Astrocyte (in vitro differentiated cells and primary cell): Measurements from ENCODE around the gene AARS1.

Experiments
- EZH2 ChIP-seq: IDR thresholded peaks from 2 replicates; pipeline ENCODE4 v1.6.1; 2012; ENCODE audit warnings: mild to moderate bottlenecking, low read length, inconsistent platforms; ENCODE audit not compliant: insufficient read depth
- TF ChIP-seq, protein P1 (sequence below): IDR thresholded peaks from 2 replicates; pipeline ENCODE4 v1.5.1; 2011; ENCODE audit warnings: low read depth, mild to moderate bottlenecking, inconsistent platforms, low read length, moderate library complexity; ENCODE audit not compliant: insufficient read depth

GRCh38 chr16:70269471-70269870, 19.8 kb downstream of the AARS1 start:
- TF ChIP-seq, protein P1, sequence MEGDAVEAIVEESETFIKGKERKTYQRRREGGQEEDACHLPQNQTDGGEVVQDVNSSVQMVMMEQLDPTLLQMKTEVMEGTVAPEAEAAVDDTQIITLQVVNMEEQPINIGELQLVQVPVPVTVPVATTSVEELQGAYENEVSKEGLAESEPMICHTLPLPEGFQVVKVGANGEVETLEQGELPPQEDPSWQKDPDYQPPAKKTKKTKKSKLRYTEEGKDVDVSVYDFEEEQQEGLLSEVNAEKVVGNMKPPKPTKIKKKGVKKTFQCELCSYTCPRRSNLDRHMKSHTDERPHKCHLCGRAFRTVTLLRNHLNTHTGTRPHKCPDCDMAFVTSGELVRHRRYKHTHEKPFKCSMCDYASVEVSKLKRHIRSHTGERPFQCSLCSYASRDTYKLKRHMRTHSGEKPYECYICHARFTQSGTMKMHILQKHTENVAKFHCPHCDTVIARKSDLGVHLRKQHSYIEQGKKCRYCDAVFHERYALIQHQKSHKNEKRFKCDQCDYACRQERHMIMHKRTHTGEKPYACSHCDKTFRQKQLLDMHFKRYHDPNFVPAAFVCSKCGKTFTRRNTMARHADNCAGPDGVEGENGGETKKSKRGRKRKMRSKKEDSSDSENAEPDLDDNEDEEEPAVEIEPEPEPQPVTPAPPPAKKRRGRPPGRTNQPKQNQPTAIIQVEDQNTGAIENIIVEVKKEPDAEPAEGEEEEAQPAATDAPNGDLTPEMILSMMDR = no peak
- no peak for TF ChIP-seq EZH2
